ENCODE data around the gene RAB26.
"Not testable (repeated sequence)": the region's sequence is repeated elsewhere in the genome, so short reads cannot be mapped to it uniquely, and the experiment has no call there.

Gene RAB26

DNA sequence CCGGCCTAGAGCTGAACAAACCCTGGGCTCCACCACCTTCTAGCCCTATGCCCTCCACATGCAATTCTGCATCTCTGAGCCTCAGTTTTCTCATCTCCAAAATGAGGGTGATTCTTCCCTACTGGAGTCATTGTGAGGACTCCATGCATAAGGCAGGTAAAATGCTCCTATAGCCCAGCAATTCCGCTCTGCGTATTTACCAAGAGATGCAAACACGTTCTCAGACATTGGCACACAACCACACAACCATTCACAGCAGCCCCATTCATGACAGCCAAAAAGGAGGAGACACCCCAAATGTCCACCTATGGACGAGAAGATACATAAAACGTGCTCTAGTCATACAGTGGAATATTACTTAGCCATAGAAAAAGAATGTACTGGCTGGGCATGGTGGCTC, 51.9 kb downstream of the RAB26 start:
- no peak for DNase-seq

DNA sequence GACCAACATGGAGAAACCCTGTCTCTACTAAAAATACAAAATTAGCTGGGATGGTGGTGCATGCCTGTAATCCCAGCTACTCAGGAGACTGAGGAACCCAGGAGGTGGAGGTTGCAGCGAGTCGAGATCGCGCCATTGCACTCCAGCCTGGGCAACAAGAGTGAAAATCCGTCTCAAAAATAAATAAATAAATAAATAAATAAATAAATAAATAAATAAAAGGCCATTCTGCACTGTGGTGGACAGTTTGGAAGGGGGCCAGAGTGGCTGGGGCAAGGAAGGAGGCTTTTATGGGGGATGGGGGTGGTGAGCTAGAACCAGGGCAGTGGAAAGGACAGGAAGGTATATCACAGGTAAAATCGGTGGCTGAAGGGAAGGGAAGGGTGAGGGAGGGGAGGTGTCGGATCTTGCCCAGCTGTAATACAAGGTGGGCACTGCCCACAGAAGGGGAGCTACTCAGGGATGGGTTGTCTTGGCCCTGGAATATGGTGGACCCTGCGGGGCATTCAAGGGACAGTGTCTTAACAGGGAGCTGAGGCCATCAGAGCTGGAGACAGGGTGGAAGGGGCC, 54.8 kb downstream of the RAB26 start:
- DNase-seq, result not testable (repeated sequence)

Measured in NCI-H345 (cell line).